Bone marrow (tissue), 2 donors: ENCODE measurements around the gene TMEM138.

Experiments used
- DNase-seq, 2 donors: peaks; one replicate each; lab custom pipeline; 2025; lab: John Stamatoyannopoulos, UW

TMEM138 gene

DNA sequence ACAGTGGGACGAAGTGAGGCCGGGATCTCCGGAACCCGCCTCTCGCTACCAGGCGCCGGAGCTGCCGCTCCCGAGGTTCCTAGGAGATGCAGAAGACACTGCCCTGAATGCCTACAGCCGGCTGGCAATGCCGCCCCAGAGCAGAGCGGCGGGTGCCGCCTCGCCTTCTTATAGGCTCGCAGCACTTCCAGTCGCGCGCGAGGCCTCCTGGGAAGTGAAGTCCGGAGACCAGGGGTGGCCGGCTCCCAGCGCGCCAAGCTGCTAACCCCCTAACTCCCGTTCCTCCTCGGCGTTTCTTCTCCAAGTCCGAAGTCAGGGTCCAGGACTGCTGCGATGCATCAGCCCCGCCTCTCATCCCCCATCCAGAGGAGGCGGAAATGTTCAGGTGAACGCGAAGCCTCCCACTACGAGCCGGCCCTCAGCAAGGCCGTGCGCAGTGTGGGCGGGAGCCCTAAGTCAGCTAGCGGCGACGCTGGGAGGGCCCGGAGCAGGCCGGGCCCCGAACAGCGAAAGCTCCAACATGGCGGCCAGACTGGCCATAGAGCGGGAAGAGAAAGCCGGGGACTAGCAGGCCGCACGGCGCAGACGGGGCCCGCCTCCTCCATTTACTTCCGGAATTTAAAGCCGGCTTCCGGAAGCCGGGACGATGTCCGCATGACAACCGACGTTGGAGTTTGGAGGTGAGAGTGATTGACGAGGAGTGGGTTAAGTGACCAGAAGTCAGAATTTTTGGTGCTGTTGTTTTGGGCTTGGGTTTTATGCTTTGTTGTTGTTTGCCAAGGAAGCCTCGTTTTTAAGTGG lies at the start of gene TMEM138, which contains the start of gene CYB561A3:
TSS of gene TMEM138 (plus strand) at position 634 of the 801 bp plus-strand sequence. CDS start 2,017 bp downstream, outside the sequence.
TSS of gene CYB561A3 (minus strand) at position 142 of the 801 bp plus-strand sequence. CDS start 5,169 bp downstream, outside the sequence.
- peak; percentile 83 to 90 for DNase-seq

DNA sequence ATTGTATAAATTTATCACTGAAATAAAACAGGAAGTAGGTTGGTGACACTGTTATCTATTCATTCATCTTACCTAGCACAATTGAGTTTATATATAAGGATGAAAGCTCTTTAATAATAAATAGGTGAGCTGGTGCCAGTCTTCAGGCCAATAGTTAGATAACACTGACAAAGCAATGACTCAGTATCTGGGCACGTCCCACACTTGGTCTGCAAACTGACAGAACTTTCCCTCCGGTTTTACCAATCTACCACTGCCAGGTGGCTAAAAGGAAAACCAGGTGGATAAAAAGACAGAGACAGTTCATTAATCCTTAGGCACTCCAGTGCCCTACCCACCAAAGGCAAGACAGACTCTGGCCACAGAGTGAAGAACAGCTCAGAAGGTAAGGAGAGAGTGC lies 46.9 kb upstream of the TMEM138 start:
- DNase-seq, result no peak

DNA sequence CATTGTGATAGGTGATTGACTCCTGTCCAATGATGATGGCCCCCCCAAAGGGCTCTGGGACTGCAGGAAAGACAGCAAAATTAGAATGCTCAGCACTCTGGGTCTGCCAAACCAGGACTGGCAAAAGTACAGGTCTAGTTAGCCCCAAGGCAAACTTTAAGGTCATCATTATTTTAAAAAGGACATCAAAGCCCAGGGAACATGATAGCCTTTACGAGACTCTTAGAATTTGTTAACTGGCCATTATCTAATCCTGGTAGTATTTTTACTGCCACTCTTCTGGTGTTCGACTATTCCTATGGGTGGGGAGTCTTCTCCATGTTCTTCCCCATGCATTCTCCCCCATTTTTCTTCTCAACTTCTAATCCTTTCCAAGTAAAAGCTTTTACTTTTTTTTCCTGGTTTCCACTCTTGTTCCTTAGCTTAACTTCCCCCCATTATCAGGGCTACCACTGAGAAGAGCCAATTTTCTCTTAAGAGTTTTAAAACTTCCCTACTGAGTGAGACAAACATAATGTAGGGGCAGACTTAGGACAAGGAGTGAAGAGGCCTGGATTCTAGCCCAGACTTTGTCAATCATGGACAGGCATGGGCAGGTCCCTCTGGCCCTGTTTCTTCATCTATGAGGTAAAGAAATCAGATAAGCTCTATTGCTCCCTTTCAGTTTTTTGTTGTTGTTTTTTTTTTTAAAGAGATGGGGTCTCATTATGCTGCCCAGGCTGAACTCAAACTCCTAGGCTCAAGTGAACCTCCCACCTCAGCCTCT lies 36.3 kb upstream of the TMEM138 start:
- no peak for DNase-seq

DNA sequence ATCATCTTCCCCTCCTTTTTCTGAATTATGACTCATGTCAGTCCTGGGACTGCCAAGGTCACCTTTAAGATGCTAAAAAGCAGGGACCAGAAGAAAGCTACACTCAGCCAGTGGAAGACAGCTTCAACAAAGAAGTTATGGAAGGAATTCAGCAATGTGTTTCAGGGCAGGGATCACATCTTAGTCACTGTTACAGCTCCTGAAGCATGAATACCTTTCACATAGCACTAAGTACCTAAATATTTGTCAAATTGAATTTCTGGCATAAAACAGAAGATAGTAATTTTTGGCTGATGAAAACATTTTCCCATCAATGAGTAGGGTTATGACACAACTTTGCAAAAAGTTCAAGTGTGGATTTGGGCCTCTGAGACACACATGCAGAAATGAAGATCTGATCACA lies 34.5 kb upstream of the TMEM138 start:
- no peak for DNase-seq

DNA sequence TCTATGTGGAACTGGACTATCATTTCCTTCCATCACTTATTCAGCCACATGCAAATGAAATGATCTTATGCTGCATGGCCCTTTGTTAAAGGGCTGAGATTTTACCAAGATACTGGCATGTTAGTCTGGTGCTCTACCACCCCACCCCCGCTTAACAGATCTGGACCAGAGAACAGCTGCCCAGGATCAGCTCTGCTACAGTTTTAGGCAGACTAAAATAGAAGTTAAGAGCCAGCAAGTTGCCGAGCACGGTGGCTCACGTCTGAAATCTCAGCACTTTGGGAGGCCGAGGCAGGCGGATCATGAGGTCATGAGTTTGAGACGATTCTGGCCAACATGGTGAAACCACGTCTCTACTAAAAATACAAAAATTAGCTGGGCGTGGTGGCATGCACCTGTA lies 33.8 kb upstream of the TMEM138 start:
- DNase-seq, result no peak

DNA sequence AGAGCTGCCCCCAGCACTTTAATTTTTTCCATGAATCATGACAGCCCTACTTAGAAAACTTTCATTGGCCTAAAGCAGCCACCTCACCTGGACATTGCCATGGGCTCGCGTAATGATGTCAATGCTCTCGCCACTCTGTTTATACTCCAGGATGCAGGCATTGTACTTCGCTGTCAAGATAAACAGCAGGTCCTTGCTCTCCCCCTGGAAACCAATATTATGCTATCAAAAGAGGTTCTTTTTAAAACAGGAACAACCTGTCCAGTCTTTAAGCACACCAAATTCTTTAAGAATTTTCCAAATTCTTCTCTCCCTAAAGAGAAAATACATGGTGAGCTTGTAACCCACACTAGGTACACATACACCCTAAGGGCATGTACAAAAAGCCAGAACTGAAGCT lies 32.3 kb upstream of the TMEM138 start:
- DNase-seq, result no peak

DNA sequence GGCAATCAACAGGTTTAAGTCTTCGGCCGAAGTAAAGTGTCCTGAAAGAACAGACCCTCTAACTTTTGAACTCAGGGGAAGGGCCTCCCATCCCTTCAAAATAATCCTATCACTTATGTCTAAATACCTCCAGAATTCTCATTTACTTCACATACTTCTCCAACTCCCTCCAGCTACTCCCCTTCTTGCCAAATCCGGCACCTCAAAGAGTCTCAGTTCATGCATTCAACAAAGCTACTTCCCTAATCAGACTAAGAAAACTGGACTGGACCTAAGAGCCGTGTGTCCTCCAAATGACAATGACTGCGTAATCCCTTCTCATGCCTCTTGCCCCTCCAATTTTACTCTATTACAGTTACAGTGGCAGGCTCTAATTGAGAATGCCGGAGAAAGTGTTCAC lies 30.5 kb upstream of the TMEM138 start:
- DNase-seq, result no peak

DNA sequence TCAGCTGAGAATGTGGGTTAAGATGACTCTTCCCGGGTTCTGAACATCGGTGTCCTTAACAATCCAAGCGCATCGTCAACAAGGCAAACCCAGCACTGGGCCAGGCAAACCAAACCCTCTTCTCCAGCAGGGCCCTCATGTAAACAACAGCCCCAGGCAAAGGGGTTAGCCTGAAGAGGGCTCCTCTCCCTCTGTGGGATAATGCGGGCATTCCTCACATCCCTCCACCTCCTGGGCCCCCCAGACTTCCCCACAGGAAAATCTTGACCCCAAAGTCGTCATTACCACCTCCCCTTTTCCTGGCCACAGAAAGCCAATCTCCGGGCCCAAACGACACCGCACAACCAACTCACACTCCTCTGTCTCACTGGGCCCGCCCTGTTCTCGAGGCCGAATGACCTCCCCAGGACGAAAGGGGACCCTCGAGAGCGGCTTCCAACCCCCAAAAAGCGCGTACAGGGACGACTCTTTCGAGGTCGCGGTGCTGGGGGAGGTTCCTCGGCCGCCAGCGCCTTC lies 29.8 kb upstream of the TMEM138 start:
- DNase-seq, result no peak

DNA sequence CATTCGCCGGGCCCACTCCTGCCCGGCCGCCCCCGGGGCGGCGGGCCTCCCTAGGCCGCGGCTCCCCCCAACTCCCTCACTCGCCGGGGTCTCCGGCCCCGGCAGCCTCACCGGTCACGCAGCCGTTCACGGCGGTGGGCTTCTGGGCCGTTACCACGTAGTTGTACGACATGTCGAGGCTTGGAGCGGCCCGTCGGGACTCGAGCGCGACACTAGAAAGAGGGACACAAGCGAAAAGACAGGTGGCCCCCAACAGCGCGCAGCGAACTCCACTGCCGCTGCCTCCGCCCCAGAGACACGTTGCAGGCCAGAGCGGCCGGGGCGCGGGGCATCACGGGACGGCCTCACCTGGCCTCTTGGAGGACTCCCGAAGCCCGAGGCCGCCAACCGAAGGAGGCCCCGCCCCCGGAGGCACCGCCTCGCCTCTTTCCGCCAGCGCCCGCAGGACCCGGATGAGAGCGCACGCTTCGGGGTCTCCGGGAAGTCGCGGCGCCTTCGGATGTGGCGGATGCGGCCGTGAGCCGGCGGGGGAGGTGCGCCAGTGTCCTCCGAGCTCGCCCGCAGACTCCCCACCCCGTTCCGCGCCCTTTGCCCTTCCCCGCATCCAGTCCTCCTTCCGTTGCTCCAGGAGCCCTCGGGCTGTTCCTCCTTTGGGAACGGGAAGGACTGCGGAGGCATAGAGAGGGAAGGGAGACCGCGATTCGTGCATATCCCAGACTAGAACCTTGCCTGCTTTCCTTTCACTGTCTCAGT lies 29.2 kb upstream of the TMEM138 start, which contains the start of the genes DDB1 and TKFC:
TSS of gene DDB1 (minus strand) at position 309 of the 753 bp plus-strand sequence. CDS start at position 172, 137 bp downstream.
TSS of gene TKFC (plus strand) at position 432 of the 753 bp plus-strand sequence. CDS start 1,501 bp downstream, outside the sequence.
- peak; percentile 67 to 77 for DNase-seq

DNA sequence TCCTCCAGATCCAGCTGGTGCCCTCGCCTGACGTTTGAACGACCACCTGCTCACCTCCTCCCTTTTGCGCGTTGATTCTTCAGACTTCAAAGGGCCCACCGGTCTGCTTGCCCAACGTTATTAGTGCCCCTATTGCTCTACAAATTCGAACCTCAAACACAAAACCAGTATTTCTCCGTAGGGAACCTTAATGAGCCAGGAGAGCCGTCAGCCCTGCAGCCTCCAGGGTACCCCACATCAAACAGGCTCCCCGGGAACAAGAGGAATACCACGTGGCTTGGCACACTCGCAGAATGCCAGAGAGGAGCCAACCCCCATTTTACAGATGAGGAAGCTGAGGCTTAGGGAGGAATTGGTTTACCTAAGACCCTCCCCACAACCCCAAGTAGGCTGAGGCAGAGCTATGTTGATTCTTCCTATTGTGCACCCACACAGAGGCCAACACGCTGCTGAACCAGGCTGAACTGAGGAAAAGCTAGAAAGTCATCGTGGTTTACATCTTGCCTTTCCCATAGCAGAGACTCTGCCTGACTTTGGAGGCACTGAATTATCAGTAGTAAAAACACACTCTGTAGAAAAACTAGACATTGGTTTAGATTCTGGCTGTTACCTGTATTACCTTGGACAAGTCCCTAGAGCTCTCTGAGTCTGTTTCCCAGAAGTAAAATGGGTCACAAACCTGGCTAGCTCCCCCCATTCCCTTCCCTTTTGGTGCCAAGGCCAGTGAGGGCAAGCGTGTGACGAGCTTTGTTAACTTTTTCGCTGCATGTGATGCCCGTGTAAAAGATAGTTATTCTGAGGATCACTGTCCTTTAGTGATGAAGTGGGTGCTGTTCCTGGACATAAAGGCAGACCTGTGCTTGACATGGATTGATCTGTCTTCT lies 28.4 kb upstream of the TMEM138 start:
- DNase-seq, result no peak

DNA sequence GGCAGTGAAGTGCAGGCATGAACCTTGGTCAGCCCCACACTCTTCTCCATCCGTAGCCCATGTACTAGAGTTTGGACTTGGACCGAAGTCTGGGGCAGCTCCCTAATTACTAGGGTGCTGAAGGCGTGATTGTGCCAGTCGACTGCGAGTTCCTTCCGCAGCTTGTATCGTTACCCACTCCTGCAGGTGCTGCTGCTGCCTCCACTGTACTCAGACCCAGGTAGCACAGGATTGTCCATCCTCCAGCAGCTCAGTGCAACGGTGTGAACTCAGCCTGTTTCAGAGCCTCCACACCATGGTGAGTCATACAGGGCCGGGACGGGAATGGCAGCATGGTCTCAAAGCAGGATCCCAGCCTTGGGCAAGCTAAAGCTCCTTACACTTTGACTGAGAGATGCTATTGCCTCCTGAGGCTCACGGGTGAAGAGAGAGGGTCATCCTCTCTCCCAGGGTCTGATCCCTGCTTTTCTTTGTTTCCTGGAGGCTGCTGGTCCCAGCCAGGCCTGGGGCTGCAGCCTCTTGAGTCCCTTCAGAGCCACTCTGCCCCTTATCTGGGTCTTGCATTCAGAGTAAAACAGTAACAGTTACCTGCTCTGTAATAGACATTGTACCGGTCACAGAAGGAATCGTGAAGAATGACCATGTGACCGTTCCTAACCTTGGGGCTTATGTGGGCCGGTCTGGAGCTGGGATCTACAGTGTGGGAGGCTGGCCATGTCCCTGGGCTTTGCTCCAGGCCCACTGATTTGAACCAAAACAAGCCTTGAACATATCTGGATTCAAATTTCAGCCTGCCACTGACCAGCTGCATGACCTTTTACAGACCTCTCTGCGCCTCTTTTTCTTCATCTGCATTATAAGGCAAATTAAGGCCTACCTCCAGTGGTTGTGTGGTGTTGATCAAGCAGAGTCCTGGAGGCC lies 27.5 kb upstream of the TMEM138 start:
- DNase-seq, result no peak

DNA sequence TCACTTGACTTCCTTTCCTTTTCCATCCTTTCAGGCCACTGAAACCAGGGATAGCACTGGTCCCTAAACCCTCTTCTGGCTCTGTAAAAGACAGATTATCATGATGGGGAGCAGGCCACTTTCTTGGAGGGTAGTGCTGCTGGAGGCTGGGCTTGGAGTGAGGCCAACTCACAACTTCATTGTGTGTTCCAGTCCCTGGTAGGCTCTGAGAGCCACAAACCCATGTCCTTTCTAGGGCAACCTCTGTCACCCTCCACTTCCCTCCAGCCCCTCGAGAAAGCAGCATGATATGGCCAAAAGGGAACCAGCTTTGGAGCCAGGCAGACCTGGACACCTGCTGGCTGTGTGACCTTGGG lies 26.8 kb upstream of the TMEM138 start:
- no peak for DNase-seq

DNA sequence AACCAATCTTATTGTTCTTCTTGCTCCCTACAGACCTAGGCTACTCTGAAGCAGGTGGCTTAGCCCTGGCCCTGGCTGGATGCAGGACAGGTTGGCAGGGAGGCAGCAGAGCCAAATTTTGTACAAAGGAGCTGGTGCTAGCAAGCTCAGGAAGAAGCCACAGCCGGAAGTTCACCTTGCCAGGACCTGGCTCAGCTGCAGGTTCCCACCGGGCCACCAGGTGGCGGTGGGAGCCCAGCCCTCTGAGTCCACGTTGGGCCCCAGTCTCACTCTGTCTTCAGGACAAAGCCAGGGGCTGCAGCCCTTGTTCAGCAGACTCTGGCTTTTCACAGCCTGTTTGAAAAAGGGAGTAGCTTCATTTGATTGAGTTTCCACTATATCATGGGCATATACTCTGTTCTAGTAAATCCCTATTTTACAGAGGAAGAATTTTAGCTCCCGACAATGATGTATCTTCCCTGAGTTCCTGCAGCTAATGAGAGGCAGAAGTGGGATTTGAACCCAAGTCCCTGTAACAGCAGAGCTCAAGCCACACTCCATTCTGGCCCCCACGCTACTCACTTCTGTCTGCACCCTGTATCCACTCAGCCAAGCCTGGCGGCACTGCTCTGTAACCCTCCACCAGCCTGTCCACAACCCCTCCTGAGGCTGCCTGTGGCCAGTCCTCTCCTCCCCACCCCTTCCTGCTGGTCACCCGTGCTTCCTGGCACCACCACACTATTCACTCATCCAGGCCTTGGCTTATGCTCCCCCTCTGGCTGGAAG lies 25.8 kb upstream of the TMEM138 start:
- DNase-seq, result peak; percentile 36 to 60

DNA sequence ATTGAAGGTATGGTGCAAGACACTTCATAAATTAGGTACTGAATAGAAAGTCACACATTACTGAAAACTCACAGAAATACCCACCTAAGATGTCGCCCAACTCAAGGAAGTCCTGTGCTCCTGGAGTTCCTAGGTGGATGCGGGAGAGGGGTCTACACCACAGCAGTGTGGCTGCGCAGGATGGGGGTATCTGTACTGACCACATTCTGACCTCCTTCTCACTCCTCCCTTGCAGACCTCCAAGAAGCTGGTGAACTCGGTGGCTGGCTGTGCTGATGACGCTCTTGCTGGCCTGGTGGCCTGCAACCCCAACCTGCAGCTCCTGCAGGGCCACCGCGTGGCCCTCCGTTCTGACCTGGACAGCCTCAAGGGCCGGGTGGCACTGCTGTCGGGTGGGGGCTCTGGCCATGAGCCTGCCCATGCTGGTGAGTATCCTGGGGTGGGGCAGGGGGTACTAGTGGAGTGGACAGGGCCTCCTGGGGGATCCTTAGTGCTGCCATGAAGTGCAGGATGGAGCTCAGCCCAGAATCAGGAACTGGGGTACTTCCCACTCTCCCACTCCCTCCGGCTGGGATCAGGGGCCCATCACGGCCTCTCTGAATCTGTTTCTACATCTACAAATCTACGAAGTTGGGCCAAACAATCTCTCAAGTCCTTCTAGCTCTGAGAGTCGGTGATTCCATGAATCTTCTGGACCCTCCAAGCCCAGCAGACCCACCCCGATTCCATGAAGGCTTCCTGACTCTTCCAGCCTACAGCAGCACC lies 24.3 kb upstream of the TMEM138 start:
- no peak for DNase-seq

DNA sequence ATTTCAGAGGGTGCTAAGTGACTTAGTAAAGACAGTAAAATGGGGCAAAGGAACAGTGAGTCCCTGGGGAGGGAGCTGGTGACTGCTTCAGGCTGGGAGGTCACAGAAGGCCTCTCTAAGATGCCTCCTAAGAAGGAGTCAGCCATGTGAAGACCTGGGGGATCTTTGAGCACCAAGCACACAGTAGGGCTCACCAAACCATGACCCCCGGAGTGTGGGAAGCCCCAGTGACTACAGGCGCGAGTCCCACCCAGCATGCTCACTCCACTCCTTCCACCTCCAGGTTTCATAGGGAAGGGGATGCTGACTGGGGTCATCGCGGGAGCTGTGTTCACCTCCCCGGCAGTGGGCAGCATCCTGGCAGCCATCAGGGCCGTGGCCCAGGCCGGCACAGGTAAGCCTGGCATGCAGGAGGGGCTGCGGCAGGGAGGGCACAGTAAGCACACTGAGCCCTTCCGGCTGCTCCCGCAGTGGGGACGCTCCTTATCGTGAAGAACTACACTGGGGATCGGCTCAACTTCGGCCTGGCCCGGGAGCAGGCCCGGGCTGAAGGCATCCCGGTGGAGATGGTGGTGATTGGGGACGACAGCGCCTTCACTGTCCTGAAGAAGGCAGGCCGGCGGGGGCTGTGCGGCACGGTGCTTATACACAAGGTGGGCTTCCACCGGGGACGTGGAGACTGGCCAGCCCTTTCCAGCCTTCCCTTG lies 23.2 kb upstream of the TMEM138 start:
- DNase-seq, result no peak

DNA sequence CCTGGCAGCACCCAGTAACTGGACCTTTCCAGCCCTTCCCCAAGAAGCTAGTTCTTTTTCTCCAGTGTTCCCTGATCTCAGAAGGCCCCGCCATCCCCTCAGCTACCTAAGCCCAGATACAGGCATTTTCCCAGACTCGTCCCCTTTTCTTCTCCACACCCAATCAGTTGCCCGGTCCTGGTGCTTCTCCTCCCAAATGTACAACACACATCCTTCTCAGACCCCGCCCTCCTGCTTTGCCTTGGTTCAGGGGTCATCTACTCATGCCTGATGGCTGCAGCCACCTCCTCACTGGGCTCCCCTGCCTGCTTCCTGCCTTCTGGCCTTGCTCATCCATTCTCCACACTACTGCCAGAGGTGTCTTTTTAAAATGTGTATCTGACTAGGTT lies 22.7 kb upstream of the TMEM138 start:
- DNase-seq, result no peak

DNA sequence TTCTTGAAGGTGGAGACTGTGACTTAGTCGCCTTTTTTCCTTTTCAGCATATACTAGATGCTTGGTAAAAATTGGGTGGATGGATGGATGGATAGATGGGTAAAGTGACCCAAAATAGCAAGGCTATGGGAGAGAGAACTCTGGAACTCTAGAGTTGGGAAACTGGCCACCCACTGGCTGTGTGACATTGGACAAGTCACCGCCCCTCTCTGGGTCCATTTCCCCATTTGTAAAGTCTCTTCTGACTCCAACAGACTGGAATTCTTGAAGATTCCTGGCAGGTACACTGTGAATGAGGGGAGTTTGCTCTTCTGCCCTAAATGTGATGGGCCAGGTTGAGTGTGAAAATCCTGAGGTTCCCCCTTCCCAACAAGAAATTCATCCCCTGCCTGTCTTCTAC lies 21.2 kb upstream of the TMEM138 start:
- DNase-seq, result no peak

DNA sequence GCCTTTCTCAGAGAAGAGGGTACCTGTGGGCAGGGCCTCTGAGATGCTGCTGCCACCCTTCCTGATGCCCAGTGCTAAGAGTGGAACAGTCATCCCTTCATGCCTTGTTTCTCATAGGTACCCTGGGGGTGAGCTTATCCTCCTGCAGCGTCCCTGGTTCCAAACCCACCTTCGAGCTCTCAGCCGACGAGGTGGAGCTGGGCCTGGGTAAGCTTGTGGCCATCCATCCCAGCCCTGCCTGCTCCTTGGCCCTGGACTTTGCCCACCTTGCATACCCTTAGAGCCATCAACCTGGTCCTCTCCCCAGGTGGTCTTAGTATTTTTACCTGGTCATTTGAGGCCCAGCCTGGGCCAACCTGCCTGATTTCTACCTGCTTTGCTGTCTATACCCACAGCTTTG lies 20.5 kb upstream of the TMEM138 start:
- DNase-seq, result no peak
